Cerebellar nuclear complex (tissue), 1 donor: ENCODE data around the gene TRIM46.
A peak's percentile ranks its signal among the peaks of the same experiment; 100 is the strongest.
"Not testable (repeated sequence)": the region's sequence is repeated elsewhere in the genome, so short reads cannot be mapped to it uniquely, and the experiment has no call there.

Source experiments
- DNase-seq, 2 experiments: peaks; one replicate each; lab custom pipeline; 2025; lab: John Stamatoyannopoulos, UW

The TRIM46 gene

DNA sequence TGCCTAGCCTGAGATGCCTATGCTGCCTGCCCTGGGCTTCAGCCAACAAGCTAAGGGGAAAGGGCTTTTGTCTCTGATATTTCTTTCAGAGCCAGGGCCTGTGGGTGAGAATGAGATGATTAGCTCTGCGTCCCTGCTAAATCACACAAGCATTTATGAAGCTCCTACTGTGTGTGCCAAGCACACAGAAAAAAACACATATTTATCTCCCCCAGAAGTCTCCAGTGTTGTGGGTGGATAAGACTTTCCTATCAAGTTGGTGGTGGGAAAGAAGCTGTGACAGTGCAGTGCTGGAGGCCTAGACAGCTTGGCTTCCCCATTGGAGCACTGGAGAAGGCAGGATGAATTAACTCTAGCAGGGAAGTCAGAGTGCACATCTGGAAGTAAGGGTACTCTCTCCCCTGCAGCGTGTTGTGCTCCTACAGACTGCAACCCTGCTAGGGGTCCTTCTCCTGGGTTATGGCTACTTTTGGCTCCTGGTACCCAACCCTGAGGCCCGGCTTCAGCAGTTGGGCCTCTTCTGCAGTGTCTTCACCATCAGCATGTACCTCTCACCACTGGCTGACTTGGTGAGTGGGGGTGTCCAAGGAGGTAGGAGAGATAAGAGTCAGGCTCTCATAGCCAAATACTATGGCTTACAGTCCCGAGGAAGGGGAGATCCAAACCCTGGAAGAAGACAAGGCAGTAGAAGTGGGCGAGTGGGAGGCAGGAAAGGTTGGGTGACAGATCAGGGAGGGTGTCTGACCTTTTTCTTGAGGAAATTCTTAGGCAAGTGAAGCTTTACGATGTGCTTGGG, 36.3 kb upstream of the TRIM46 start:
- no peak for DNase-seq

DNA sequence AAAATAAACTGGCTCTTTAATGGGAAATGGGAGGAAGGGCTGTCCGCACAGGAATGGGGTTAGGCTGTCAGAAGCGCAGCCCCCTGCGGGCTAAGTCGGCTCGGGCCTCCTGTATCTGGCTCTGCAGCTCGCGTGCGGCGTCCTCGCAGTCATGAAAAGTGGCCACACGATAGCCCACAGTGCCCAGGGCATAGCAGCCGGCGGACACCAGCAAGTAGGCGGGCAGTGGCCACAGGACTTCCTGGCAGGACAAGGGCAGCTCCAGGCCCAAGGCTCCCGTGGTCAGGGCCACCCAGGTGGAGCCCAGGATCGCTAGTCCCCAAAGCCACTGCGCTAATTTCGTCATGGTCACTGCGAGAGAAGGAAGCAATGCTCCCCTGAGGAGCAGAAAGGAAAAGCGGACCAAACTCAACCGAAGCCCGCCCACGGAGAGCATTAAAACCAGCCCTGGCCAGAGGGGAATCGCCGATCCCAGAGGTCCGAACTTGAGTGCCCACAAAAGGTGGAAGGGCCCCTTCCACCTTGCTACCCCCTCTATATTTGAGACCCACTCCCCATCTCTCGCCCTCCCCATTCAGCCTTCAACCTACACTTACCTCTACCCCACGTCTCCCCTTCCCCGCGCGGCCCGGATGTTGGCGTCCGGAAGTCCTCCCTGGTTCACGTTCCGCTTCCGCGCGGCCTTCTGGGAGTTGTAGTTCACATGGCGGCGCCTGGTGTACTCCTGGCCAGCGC, 33.6 kb upstream of the TRIM46 start, which contains the start of gene DPM3:
TSS of gene DPM3 (minus strand) at position 637 of the 735 bp plus-strand sequence. CDS start at position 346, 291 bp downstream.
- peak; percentile 34 to 69 for DNase-seq

DNA sequence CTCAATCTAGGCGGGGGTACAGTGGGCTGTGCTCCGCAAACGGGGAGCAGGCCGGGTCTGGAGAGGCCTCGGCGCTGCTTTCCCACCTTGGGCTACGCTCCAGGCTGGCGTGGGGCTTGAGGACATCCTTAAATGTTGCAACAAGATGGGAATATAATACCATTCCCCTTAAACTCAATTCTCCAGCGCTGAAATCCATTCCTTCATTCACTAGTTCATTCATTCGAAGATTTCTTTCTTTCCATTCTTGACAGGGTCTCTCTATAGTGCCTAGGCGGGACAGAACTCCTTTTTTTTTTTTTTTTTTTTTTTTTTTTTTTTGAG, 33.1 kb upstream of the TRIM46 start:
- DNase-seq: no peak

DNA sequence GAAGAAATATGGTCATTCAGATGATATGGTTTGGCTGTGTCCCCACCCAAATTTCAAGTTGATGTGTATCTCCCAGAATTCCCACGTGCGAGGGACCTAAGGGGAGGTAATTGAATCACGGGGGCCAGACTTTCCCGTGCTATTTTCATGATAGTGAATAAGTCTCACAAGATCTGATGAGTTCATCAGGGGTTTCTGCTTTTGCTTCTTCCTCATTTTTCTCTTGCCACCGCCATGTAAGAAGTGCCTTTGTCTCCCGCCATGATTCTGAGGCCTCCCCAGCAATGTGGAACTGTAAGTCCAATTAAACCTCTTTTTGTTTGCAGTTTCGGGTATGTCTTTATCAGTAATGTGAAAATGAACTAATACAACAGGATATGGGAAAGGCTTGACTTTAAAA, 31.9 kb upstream of the TRIM46 start:
- DNase-seq: no peak

DNA sequence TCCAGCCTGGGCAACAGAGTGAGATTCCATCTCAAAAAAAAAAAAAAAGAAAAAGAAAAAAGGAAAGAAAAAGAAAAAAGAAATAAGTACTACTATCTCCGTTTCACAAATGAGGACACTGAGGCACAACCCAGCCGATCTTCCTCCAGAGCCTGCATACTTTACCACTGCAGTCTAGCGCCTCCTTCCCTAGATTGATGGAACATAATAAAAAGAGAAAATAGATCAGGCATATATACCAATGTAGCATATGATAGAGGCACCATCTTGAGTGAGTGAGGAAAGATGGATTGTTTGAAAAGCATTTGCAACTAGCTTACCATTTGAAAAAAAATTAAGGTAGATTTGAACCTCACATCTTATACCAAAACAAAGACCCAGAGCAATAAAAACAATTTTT, 28.2 kb upstream of the TRIM46 start:
- DNase-seq: no peak

DNA sequence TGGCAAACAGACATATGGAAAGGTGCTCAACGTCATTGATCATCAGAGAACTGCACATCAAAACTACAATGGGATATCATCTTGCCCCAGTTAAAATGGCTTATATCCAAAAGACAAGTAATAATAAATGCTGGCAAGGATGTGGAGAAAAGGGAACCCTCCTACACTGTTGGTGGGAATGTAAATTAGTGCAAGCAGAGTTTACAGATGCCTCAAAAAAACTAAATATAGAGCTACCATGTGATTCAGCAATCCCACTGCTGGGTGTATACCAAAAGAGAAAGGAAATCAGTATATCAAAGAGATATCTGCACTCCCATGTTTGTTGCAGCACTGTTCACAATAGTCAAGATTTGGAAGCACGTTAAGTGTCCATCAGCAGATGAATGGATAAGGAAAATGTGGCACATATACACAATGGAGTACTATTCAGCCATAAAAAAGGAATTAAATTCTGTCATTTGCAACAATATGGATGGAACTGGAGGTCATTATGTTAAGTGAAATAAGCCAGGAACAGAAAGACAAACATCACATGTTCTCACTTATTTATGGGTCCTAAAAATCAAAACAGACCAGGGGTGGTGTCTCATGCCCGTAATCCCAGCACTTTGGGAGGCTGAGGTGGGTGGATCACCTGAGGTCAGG, 17.5 kb upstream of the TRIM46 start:
- DNase-seq: not testable (repeated sequence)

DNA sequence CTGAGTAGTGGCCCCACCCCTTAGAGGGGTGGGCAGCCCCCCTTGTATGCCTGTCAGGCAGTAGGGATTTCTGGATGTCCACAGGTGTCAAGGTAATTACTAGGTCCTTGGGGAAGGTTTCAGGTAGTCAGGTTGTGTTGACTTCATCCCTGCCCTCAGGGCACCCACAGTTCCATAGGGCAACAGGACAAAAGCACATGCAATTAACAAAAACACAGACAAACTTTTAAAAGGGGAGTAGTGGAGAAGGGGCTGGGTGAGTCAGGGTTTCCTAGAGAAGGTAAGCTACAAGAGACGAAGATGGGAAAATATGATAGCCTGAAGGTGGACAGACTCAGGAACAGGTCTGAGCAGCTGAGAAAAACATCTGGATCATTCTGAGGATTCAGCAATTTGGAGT, 14.7 kb upstream of the TRIM46 start:
- no peak for DNase-seq

DNA sequence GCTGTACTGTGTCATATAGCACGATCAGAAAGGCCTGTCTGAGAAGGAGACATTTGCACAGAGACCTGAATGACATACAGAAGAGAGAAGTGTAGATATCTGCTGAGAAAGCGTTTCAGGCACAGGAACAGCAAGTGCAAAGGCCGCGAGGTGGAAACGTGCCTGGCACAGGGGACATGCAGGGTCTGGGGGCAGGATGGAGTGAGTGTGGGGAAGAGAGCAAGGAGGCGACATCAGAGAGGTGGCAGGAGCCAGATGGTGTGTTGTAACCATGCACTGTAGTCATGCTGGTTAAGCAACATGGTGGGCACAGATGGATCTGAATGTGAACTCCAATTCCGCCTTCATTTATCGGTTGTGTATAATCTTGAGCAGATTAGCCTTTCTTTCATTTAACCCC, 13.5 kb upstream of the TRIM46 start:
- no peak for DNase-seq

DNA sequence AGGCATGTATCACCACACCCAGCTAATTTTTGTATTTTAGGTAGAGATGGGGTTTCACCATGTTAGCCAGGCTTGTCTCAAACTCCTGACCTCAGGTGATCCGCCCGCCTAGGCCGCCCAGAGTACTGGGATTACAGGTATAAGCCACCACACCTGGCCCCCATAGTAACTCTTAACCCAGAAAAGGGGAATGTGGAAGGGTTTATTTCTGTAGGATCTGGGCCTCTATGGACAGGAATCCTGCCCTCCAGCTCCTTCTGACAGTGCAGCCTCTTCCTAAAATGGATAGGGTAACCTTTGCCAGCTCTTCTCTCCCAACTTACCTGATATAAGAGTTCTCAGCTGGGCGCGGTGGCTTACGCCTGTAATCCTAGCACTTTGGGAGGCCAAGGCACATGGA, 11.0 kb upstream of the TRIM46 start:
- DNase-seq: not testable (repeated sequence)

DNA sequence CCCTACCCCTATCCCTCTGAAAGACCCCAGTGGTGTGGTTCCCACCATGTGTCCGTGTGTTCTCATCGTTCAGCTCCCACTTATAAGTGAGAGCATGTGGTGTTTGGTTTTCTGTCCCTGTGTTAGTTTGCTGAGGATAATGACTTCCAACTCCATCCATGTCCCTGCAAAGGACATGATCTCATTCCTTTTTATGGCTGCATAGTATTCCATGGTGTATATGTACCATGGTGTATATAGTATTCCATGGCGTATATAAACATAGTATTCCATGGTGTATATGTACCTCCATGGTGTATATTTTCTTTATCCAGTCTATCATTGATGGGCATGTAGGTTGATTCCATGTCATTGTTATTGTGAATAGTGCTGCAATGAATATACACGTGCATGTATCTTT, 9.9 kb upstream of the TRIM46 start:
- not testable (repeated sequence) for DNase-seq

DNA sequence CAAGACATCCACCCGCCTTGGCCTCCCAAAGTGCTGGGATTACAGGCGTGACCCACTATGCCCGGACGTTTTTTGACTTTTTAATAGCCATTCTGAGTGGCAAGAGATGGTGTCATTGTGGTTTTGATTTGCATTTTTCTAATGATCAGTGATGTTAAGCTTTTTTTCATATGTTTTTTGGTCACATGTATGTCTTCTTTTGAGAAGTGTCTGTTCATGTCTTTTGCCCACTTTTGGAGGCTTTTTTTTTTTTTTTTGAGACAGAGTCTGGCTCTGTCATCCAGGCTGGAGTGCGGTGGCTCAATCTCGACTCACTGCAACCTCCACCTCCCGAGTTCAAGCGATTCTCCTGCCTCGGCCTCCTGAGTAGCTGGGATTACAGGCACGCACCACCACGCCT, 9.0 kb upstream of the TRIM46 start:
- DNase-seq: not testable (repeated sequence)

DNA sequence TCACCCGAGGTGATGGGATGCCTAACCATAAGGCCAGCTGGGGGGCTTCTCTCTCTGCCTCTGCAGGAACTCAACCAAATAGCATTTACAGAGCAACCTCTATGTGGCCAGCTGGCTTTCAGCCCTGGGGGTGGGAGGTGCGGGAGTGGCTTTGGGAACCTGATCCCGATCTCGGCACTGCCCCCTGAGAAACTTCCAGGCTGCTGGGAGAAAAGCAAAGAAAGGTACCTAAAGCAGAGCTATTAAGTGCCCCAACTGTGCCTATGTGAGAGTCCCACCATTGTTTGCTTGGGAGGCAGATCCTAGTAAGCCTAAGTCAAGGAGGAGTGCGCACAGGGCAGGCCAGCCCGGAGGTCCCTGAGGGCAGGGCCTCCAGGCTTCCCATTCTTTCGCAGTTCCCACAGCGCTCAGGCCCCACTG, 7.6 kb upstream of the TRIM46 start:
- DNase-seq: no peak

DNA sequence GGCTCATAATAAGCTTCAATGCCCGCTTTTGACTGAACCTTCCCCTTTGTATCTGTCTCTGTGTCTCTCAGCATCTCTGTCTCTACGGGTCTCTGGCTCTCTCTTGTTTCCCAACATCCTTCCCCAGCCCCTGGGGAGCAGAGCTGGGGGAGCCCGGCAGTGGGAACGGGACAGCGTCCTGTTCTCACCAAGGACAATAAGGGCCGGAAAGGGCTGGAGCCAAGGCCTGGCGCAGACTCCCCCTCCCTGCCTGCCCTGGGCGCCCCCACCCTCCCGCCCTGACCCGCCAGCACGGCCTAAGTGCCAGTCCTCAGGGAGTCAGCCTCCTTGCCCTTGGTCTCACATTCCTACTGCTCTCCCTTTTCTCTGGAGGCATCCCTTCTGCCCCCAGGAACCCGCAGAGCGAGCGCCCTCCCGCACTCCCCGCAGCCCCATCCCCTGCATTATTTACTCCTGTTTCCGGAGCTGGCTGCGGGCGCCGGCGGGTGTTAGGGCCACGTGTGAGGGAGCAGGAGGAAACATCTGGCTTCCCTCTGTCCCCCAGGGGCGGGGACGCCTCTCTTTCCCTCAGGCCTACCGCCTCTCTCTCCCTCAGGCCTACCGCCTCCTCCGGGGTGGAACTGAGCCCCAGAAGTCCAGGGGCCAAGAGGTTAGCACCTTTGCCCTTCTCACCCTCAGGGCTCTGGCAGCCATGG, 7.0 kb upstream of the TRIM46 start:
- DNase-seq: no peak

DNA sequence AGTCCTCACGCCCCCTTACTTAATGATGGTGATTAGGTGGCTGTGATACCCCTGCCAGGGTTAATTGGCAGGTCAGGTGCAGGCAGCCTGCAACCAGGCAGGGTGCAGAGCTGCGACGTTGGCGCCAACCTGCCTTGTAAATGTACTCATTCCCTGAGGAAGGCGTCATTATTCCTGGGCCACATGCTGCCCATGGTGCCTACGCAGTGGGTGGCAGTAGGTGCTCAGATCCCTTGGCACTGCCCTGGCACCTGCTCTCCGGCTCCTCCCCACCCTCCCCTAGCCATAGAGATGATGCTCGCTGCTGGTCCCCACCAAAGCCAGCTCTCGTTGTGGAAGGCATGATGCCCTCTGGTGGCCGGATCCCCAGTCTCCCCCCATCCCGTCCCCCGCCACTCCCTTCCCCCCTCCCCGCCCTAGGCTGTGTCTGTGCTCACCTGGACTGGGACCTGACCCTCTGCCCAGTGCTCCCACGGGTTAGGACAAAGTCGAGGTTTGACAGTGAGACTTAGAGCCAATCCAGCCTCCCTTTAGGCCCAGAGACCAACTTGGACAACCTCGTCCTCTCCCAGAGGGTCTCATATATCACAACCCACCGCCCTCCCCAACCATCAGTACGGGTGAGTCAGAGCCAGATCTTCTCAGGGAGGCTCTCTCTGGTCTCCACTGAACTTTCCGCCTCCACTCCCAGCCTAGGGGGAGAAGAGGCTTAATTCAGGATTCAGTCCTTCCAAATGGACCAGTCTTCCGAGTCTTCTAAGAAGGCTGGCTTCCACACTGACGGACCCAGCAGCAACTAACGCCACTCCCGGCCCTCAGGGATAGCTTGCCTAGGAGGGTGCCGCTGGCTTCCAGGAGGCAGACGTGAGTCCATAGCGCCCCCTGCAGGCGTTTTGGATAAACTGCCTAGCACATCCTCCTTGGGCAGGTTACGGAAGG, 6.2 kb upstream of the TRIM46 start:
- DNase-seq: peak in 1 of 2 experiments; percentile 83

DNA sequence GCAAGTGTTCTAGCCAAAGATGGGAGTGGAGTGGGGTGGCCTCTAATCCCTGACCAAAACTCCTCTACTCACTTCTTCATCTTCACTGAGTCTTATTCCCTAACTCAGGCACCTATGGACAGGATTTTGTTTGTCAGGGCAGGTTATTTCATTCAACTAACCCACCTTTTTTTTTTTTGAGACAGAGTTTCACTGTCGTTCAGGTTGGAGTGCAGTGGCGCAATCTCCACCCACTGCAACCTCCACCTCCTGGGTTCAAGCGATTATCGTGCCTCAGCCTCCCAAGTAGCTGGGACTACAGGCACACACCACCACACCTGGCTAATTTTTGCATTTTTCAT, 5.6 kb upstream of the TRIM46 start:
- not testable (repeated sequence) for DNase-seq

DNA sequence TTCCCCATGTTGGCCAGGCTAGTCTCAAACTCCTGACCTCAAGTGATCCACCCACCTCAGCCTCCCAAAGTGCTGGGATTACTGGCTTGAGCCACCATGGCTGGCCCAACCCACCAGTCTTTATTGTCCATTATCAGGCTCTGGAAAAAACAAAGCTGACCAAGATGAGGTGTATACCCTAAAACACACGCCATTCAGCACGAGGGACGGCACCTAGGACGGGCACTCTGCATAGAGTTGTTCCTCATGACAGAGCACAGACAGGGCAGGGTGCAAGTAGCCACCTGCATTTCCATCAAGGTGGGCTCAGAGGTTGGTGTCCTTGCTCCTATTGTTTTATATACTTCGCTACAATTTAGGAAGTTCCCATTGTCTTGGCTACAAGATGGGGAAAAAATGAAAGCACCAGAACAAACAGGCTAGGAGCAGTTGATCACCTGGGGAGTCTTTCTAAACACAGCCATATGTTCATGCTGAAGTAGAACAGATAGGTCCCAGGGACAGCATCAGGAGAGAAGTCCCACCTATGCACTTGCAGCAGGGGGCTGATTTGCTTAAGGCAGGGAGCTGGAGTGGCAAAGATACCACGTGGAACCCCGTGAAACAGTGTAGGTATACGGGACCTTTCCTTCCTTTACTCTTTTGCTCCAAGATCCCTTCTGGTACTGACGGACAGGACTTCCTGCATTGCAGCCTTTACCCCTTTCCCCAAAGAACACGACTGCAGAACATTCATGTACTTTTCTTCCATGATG, 5.0 kb upstream of the TRIM46 start:
- no peak for DNase-seq

DNA sequence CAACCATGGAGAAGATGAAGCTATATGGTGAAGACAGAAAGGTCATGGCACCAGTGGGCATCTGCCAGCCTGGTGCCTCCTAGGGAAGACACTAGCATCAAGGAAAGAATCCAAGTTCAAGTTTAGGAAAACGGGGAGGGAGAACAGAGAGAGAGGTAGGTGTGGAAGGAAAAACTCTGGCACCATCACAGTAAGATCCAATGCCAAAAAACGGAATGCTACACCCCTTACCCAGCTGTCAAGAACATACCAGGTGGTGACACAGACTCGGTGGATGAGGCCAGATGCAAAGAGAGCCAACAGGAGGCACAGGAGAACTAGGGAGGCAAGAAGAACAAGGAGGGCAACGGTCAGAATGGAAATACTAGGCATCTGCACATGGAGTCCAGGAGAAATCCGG, 4.1 kb upstream of the TRIM46 start:
- DNase-seq: no peak

DNA sequence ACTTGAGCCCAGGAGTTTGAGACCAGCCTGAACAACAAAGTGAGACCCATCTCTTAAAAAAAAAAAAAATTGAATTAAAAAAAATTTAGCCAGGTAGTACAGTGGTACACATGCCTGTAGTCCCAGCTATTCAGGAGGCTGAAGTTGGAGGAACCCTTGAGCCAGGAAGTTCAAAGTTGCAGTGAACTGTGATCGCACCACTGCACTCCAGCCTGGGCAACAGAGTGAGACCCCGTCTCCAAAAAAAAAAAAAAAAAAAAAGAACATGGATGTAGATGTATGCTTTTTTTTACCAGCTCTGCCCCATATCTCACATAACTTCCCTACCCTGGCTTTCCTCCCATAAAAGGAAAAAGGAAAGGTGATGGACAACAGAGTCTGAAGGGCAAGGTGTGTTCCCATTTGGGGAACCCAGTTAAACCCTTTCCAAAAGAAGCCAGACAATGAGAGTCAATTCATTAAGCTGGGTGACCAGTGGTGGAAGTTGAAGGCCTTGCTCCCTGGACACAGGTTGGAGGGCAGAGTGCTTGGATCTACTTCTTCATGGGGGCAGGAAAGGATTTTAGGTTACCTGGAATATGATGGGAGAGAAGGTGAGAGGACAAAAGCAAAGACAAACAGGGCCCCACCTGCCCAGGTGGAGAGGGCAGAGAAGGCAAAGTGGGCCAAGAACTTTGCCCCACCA, 3.4 kb upstream of the TRIM46 start:
- DNase-seq: no peak

DNA sequence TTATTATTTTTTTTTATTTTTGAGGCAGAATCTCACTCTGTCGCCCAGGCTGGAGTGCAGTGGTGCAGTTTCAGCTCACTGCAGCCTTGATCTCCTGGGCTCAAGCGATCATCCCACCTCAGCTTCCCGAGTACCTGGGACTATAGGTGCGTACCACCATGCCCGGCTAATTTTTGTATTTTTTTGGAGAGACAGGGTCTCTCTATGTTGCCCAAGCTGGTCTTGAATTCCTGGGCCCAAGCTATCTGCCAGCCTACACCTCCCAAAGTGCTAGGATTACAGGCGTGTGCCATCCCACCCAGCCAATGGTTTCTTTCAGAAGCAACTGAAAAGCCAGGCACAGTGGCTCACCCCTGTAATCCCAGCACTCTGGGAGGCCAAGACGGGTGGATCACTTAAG, 2.8 kb upstream of the TRIM46 start:
- DNase-seq: no peak
